HepG2 (cell line): Measurements from ENCODE around the gene HTRA2. TPM values are rescaled to one million over a fixed set of nuclear protein-coding genes. Genes with fewer than 3 reads are reported as not detected.

Source experiments
- ARID2 ChIP-seq: sonication (generic); formaldehyde crosslinking; IDR thresholded peaks from 2 replicates; pipeline ENCODE4 v1.8.1; 2022; ENCODE audit warnings: mild to moderate bottlenecking, missing genetic modification reagents, borderline replicate concordance
- CEBPG ChIP-seq: IDR thresholded peaks from 2 replicates; pipeline ENCODE4 v1.6.1; 2016
- HIVEP1 ChIP-seq: sonication (generic); formaldehyde crosslinking; IDR thresholded peaks from 2 replicates; pipeline ENCODE4 v1.4.0; 2020; ENCODE audit warnings: mild to moderate bottlenecking, missing genetic modification reagents
- HMG20A ChIP-seq: IDR thresholded peaks from 2 replicates; pipeline ENCODE4 v1.6.1; 2016; ENCODE audit warnings: borderline replicate concordance
- HMG20B ChIP-seq: conservative IDR thresholded peaks from 2 replicates; pipeline ENCODE4 v1.6.1; 2016; ENCODE audit warnings: missing genetic modification reagents, missing compliant biosample characterization
- HNF4A ChIP-seq: sonication (generic); formaldehyde crosslinking; IDR thresholded peaks from 2 replicates; pipeline ENCODE4 v1.4.0; 2020; ENCODE audit warnings: missing genetic modification reagents
- KDM1A ChIP-seq: IDR thresholded peaks from 2 replicates; pipeline ENCODE4 v1.6.1; 2016; ENCODE audit warnings: missing compliant biosample characterization
- KMT2B ChIP-seq: IDR thresholded peaks from 2 replicates; pipeline ENCODE4 v1.6.1; 2016; ENCODE audit warnings: missing genetic modification reagents, missing compliant biosample characterization
- NR2F6 ChIP-seq, 2 experiments: IDR thresholded peaks; 2 replicates each; pipeline ENCODE4 v1.6.1; 2016; ENCODE audit warnings: antibody characterized with exemption in 1 of 2, mild to moderate bottlenecking in 1 of 2
- SOX5 ChIP-seq: IDR thresholded peaks from 2 replicates; pipeline ENCODE4 v1.6.1; 2016; ENCODE audit warnings: borderline replicate concordance
- YY1 ChIP-seq: IDR thresholded peaks from 2 replicates; pipeline ENCODE4 v1.6.1; 2011; ENCODE audit warnings: low read length, low read depth, moderate library complexity, mild to moderate bottlenecking; ENCODE audit not compliant: insufficient read depth, insufficient replicate concordance
- ZNF720 ChIP-seq: sonication (generic); formaldehyde crosslinking; IDR thresholded peaks from 2 replicates; pipeline ENCODE4 v1.4.0; 2020; ENCODE audit warnings: missing genetic modification reagents
- ZNF776 ChIP-seq: sonication (generic); formaldehyde crosslinking; IDR thresholded peaks from 2 replicates; pipeline ENCODE4 v1.4.0; 2020; ENCODE audit warnings: mild to moderate bottlenecking, missing genetic modification reagents
- ZNF790 ChIP-seq: sonication (generic); formaldehyde crosslinking; IDR thresholded peaks from 2 replicates; pipeline ENCODE4 v1.8.0; 2022; ENCODE audit warnings: missing genetic modification reagents, mild to moderate bottlenecking, borderline replicate concordance
- polyA plus RNA-seq, 8 experiments: library from polyadenylated mRNA; depleted of rRNA in 3 of 8; stranded (reverse) in 7 of 8; unstranded in 1 of 8; fragments of >200 nt; fragmentation: Illumina TruSeq in 4 of 8; extraction: Trizol in 4 of 8; gene quantifications; 2 replicates each; pipeline versions ENCODE4 v1.2.1 to v1.2.3, GENCODE V29; 2011 to 2016; ENCODE audit warnings: low read depth in 4 of 8, missing spikeins in 1 of 8, mixed read lengths in 1 of 8; ENCODE audit not compliant: insufficient read depth in 1 of 8
- total RNA-seq, 5 experiments: library from RNA; depleted of rRNA; stranded (reverse); fragments of >200 nt; fragmentation: Illumina TruSeq; extraction: Trizol; gene quantifications; 2 replicates each; pipeline ENCODE4 v1.2.3, GENCODE V29; 2016; ENCODE audit warnings: low read depth in 1 of 5
- TF ChIP-seq, protein P1 (sequence below): sonication (generic); formaldehyde crosslinking; IDR thresholded peaks from 2 replicates; pipeline ENCODE4 v1.4.0; 2020; ENCODE audit warnings: mild to moderate bottlenecking, missing genetic modification reagents
- TF ChIP-seq, protein P2 (sequence below): IDR thresholded peaks from 2 replicates; pipeline ENCODE4 v1.6.1; 2012; ENCODE audit warnings: low read length, improper control_type of control experiment
- TF ChIP-seq, protein P3 (sequence below): sonication (generic); formaldehyde crosslinking; IDR thresholded peaks from 2 replicates; pipeline ENCODE4 v1.4.0; 2020; ENCODE audit warnings: mild to moderate bottlenecking, missing genetic modification reagents
- TF ChIP-seq, protein P4 (sequence below): sonication (generic); formaldehyde crosslinking; IDR thresholded peaks from 2 replicates; pipeline ENCODE4 v1.8.0; 2022; ENCODE audit warnings: mild to moderate bottlenecking, missing genetic modification reagents; ENCODE audit not compliant: insufficient replicate concordance
- TF ChIP-seq, protein P5 (sequence below): sonication (generic); formaldehyde crosslinking; IDR thresholded peaks from 2 replicates; pipeline ENCODE4 v1.5.0; 2020; ENCODE audit warnings: mild to moderate bottlenecking, missing genetic modification reagents

Gene HTRA2
- total and polyA plus RNA-seq, 2 of the 13 experiments (the other 11 are each of a cell fraction or from before 2014, with no cell fraction given) = 47.7 to 50.3 TPM

DNA sequence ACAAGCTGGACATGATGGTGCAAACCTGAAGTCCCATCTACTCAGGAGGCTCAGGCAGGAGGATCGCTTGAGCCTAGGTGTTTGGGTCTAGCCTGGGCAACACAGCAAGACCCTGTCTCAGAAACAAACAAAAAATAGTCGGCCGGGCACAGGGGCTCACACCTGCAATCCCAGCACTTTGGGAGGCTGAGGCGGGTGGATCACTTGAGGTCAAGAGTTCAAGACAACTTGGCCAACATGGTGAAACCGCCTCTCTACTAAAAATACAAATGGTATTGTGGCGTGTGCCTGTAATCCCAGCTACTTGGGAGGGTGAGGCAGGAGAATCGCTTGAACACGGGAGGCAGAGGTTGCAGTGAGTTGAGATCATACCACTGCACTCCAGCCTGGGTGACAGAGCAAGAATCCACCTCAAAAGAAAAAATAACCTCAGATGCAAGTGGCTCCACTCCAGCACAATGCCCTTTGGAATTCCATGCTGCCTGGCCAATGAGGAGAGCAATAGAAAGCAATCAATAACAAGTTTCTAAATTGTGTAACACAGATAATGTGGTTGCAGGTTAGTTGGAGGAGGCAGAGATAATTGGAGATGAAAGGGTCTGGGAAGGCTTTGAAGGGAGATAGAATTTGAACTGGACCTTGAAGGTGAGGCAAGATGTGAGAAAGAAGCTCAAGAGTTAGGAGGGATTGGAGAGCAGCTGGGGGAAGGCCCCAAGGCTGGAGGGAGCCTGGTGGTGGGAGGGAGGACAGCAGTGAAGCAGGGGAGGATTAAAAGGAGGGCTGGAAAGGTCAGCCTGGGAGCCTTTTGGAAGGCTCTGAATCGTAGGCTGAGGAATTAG is 40.9 kb upstream of the HTRA2 start (continued):
- TF ChIP-seq, protein P1, sequence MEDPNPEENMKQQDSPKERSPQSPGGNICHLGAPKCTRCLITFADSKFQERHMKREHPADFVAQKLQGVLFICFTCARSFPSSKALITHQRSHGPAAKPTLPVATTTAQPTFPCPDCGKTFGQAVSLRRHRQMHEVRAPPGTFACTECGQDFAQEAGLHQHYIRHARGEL (CRISPR knock-in tag) = no peak
- no peak for TF ChIP-seq ZNF790 (CRISPR knock-in tag)
- TF ChIP-seq, protein P2, sequence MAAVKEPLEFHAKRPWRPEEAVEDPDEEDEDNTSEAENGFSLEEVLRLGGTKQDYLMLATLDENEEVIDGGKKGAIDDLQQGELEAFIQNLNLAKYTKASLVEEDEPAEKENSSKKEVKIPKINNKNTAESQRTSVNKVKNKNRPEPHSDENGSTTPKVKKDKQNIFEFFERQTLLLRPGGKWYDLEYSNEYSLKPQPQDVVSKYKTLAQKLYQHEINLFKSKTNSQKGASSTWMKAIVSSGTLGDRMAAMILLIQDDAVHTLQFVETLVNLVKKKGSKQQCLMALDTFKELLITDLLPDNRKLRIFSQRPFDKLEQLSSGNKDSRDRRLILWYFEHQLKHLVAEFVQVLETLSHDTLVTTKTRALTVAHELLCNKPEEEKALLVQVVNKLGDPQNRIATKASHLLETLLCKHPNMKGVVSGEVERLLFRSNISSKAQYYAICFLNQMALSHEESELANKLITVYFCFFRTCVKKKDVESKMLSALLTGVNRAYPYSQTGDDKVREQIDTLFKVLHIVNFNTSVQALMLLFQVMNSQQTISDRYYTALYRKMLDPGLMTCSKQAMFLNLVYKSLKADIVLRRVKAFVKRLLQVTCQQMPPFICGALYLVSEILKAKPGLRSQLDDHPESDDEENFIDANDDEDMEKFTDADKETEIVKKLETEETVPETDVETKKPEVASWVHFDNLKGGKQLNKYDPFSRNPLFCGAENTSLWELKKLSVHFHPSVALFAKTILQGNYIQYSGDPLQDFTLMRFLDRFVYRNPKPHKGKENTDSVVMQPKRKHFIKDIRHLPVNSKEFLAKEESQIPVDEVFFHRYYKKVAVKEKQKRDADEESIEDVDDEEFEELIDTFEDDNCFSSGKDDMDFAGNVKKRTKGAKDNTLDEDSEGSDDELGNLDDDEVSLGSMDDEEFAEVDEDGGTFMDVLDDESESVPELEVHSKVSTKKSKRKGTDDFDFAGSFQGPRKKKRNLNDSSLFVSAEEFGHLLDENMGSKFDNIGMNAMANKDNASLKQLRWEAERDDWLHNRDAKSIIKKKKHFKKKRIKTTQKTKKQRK = no peak
- TF ChIP-seq ZNF720 = no peak
- peak; percentile 50; the same call in 1 of the 2 replicates for TF ChIP-seq KMT2B
- TF ChIP-seq HMG20B (CRISPR knock-in tag) = peak; percentile 76; the same call in 1 of the 2 replicates
- TF ChIP-seq KDM1A (CRISPR knock-in tag) = 0 out of 2 replicates have a peak, but pooled peaks have one; percentile 50
- TF ChIP-seq HMG20A (CRISPR knock-in tag) = no peak; the same call in 1 of the 2 replicates
- peak; percentile 95 for TF ChIP-seq CEBPG (CRISPR knock-in tag)
- TF ChIP-seq HNF4A (CRISPR knock-in tag) = peak; percentile 95
- TF ChIP-seq, protein P3, sequence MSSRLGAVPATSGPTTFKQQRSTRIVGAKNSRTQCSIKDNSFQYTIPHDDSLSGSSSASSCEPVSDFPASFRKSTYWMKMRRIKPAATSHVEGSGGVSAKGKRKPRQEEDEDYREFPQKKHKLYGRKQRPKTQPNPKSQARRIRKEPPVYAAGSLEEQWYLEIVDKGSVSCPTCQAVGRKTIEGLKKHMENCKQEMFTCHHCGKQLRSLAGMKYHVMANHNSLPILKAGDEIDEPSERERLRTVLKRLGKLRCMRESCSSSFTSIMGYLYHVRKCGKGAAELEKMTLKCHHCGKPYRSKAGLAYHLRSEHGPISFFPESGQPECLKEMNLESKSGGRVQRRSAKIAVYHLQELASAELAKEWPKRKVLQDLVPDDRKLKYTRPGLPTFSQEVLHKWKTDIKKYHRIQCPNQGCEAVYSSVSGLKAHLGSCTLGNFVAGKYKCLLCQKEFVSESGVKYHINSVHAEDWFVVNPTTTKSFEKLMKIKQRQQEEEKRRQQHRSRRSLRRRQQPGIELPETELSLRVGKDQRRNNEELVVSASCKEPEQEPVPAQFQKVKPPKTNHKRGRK = no peak
- TF ChIP-seq YY1 = no peak
- TF ChIP-seq, protein P4, sequence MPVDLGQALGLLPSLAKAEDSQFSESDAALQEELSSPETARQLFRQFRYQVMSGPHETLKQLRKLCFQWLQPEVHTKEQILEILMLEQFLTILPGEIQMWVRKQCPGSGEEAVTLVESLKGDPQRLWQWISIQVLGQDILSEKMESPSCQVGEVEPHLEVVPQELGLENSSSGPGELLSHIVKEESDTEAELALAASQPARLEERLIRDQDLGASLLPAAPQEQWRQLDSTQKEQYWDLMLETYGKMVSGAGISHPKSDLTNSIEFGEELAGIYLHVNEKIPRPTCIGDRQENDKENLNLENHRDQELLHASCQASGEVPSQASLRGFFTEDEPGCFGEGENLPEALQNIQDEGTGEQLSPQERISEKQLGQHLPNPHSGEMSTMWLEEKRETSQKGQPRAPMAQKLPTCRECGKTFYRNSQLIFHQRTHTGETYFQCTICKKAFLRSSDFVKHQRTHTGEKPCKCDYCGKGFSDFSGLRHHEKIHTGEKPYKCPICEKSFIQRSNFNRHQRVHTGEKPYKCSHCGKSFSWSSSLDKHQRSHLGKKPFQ (CRISPR knock-in tag) = no peak
- TF ChIP-seq, protein P5, sequence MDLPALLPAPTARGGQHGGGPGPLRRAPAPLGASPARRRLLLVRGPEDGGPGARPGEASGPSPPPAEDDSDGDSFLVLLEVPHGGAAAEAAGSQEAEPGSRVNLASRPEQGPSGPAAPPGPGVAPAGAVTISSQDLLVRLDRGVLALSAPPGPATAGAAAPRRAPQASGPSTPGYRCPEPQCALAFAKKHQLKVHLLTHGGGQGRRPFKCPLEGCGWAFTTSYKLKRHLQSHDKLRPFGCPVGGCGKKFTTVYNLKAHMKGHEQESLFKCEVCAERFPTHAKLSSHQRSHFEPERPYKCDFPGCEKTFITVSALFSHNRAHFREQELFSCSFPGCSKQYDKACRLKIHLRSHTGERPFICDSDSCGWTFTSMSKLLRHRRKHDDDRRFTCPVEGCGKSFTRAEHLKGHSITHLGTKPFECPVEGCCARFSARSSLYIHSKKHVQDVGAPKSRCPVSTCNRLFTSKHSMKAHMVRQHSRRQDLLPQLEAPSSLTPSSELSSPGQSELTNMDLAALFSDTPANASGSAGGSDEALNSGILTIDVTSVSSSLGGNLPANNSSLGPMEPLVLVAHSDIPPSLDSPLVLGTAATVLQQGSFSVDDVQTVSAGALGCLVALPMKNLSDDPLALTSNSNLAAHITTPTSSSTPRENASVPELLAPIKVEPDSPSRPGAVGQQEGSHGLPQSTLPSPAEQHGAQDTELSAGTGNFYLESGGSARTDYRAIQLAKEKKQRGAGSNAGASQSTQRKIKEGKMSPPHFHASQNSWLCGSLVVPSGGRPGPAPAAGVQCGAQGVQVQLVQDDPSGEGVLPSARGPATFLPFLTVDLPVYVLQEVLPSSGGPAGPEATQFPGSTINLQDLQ (CRISPR knock-in tag) = no peak
- TF ChIP-seq ZNF776 (CRISPR knock-in tag) = no peak
- peak; percentile 65; the same call in 1 of the 2 replicates for TF ChIP-seq HIVEP1
- peak; percentile 90 for TF ChIP-seq NR2F6 (IDR thresholded peaks at IDR 0.05)
- TF ChIP-seq NR2F6 (CRISPR knock-in tag; IDR thresholded peaks at IDR 0.05) = peak; percentile 67
- TF ChIP-seq SOX5 (CRISPR knock-in tag) = peak; percentile 86
- peak; percentile 72; the same call in 1 of the 2 replicates for TF ChIP-seq ARID2 (CRISPR knock-in tag)
